ENCODE results near the gene RNASE7.
A peak's percentile ranks its signal among the peaks of the same experiment; 100 is the strongest.

RNASE7 gene

GRCh38 chr14:21054768-21055145 lies 12.6 kb downstream of the RNASE7 start:
- H3K9ac ChIP-seq (ENCODE audit: low read depth in 1 of 2, low read length in 2 of 2): peak overlapping the region in 1 of 2 donors; percentile 15
- H3K4me3 ChIP-seq (ENCODE audit: low read length in 2 of 2): no peak overlapping the region
- H3K4me1 ChIP-seq (ENCODE audit: control insufficient read depth in 2 of 2, insufficient read depth in 2 of 2, low read length in 2 of 2): peaks cover 20 to 30% of the 10 kb centered on the region in 2 donors
- no peaks in the 10 kb centered on the region for H3K9me3 ChIP-seq (ENCODE audit: control insufficient read depth in 2 of 2, low read length in 2 of 2)
- H3K27me3 ChIP-seq (ENCODE audit: control insufficient read depth in 2 of 2, insufficient read depth in 2 of 2, low read length in 2 of 2): no peaks in the 10 kb centered on the region
- no peaks in the 10 kb centered on the region for H3K36me3 ChIP-seq (ENCODE audit: control insufficient read depth in 2 of 2, insufficient read depth in 2 of 2, low read length in 2 of 2)
- peak overlapping the region; percentile 83 to 84 for H3K27ac ChIP-seq (ENCODE audit: low read depth in 2 of 2, low read length in 2 of 2)

- Histone ChIP-seq H3K4me1 (ENCODE audit: control insufficient read depth in 2 of 2, insufficient read depth in 2 of 2, low read length in 2 of 2) (peaks cover 20 to 30% of the 10 kb centered on the region in 2 donors), H3K36me3 (ENCODE audit: control insufficient read depth in 2 of 2, insufficient read depth in 2 of 2, low read length in 2 of 2) (no peaks in the 10 kb centered on the region), H3K9ac (ENCODE audit: low read depth in 1 of 2, low read length in 2 of 2) (no peak overlapping the region), H3K27me3 (ENCODE audit: control insufficient read depth in 2 of 2, insufficient read depth in 2 of 2, low read length in 2 of 2) (no peaks in the 10 kb centered on the region), H3K27ac (ENCODE audit: low read depth in 2 of 2, low read length in 2 of 2) (peak overlapping the region; percentile 84 to 88), H3K9me3 (ENCODE audit: control insufficient read depth in 2 of 2, low read length in 2 of 2) (no peaks in the 10 kb centered on the region), H3K4me3 (ENCODE audit: low read length in 2 of 2) (peak overlapping the region in 1 of 2 donors; percentile 26)
These were observed 13.4 kb downstream of the RNASE7 start for GRCh38 chr14:21055432-21056117.

DNA sequence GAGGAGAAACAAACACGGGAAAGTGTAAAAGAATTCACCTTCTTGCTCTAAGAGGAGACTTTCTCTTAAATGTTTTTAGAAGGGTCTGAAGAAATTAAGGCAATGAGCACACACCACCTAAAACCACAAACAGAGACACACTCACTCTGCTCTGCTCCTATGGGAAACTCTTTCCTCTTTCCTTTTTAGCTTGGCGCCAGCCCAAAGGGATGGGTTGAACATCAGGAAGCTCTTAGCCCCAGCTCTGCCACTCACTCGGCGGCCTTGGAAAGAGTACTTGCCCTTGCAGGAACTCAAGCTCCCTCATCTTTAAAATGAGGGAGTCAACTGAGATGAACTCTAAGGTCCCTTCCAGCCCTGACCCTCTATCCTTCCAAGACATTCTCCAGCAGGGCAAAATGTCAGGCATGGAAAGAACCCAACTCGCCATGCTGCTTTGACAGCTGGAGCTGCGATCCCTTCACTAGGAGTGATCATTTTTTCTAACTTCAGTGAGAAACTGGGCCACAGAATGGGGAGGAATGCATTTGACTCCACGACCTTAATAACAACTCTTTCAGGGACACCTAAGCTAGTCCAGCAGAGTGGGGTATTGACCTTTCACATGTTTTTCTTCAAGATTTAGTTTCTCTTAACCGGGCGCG lies 14.5 kb downstream of the RNASE7 start:
- peak overlapping the region; percentile 75 to 88 for H3K27ac ChIP-seq (ENCODE audit: low read depth in 2 of 2, low read length in 2 of 2)
- no peaks in the 10 kb centered on the region for H3K9me3 ChIP-seq (ENCODE audit: control insufficient read depth in 2 of 2, low read length in 2 of 2)
- H3K9ac ChIP-seq (ENCODE audit: low read depth in 1 of 2, low read length in 2 of 2): no peak overlapping the region
- H3K27me3 ChIP-seq (ENCODE audit: control insufficient read depth in 2 of 2, insufficient read depth in 2 of 2, low read length in 2 of 2): no peaks in the 10 kb centered on the region
- no peaks in the 10 kb centered on the region for H3K36me3 ChIP-seq (ENCODE audit: control insufficient read depth in 2 of 2, insufficient read depth in 2 of 2, low read length in 2 of 2)
- no peak overlapping the region for H3K4me3 ChIP-seq (ENCODE audit: low read length in 2 of 2)
- peaks cover 20 to 30% of the 10 kb centered on the region in 2 donors for H3K4me1 ChIP-seq (ENCODE audit: control insufficient read depth in 2 of 2, insufficient read depth in 2 of 2, low read length in 2 of 2)

- Histone ChIP-seq H3K27me3 (ENCODE audit: control insufficient read depth in 2 of 2, insufficient read depth in 2 of 2, low read length in 2 of 2) (no peaks in the 10 kb centered on the region), H3K36me3 (ENCODE audit: control insufficient read depth in 2 of 2, insufficient read depth in 2 of 2, low read length in 2 of 2) (no peaks in the 10 kb centered on the region), H3K9ac (ENCODE audit: low read depth in 1 of 2, low read length in 2 of 2) (no peak within 1 kb of the TSS), H3K9me3 (ENCODE audit: control insufficient read depth in 2 of 2, low read length in 2 of 2) (no peaks in the 10 kb centered on the region), H3K4me1 (ENCODE audit: control insufficient read depth in 2 of 2, insufficient read depth in 2 of 2, low read length in 2 of 2) (peaks cover 20 to 33% of the 10 kb centered on the region in 2 donors), H3K27ac (ENCODE audit: low read depth in 2 of 2, low read length in 2 of 2) (peak within 1 kb of the TSS; percentile 75 to 88), H3K4me3 (ENCODE audit: low read length in 2 of 2) (no peak within 1 kb of the TSS)
These were observed 15.9 kb downstream of the RNASE7 start, which contains the start of gene RNASE8 for GRCh38 chr14:21057803-21058675. RNASE8 (plus strand) TSS chr14:21057822; CDS start chr14:21057893, 71 bp downstream.

GRCh38 chr14:21058903-21059302 lies 16.7 kb downstream of the RNASE7 start:
- H3K27me3 ChIP-seq (ENCODE audit: control insufficient read depth in 2 of 2, insufficient read depth in 2 of 2, low read length in 2 of 2): no peaks in the 10 kb centered on the region
- H3K27ac ChIP-seq (ENCODE audit: low read depth in 2 of 2, low read length in 2 of 2): peak overlapping the region in 1 of 2 donors; percentile 5
- H3K36me3 ChIP-seq (ENCODE audit: control insufficient read depth in 2 of 2, insufficient read depth in 2 of 2, low read length in 2 of 2): no peaks in the 10 kb centered on the region
- no peak overlapping the region for H3K9ac ChIP-seq (ENCODE audit: low read depth in 1 of 2, low read length in 2 of 2)
- no peak overlapping the region for H3K4me3 ChIP-seq (ENCODE audit: low read length in 2 of 2)
- peaks cover 18 to 27% of the 10 kb centered on the region in 2 donors for H3K4me1 ChIP-seq (ENCODE audit: control insufficient read depth in 2 of 2, insufficient read depth in 2 of 2, low read length in 2 of 2)
- H3K9me3 ChIP-seq (ENCODE audit: control insufficient read depth in 2 of 2, low read length in 2 of 2): no peaks in the 10 kb centered on the region

DNA sequence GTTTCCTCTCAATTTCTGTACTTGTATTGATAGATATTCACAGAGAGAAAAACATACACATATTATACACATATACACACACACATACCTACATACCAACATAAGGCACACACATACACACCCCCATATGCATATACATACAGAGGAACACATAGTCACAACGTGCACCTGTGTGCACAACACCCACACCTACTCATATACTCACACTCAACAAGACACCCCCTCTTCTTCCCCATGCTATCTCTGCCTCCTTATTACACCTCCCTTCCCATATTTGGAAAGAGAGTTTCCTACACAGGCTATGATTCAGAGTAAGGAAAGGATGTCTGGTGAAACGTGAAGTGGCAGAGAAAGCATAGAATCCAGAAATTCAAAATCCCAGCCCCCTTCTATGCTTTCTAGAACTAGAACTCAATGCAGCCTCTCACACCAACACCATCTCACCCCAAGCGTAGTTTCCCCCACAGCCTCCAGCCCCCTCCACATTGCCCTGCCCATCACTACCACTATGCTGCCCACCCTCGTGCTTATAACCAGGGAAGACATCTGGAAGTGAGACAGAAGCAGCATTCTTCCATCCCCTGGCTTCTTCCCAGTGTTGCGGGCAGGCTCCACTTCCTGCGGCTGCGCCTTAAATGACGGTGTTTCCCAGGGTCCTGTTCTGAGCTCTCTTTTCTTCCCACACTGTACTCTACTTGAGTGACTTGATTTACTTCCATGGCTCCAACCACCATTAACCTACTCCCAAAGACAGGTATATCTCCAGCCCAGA lies 17.9 kb downstream of the RNASE7 start:
- Histone ChIP-seq H3K4me3 (ENCODE audit: low read length in 2 of 2) (peak overlapping the region; percentile 14 to 58), H3K27ac (ENCODE audit: low read depth in 2 of 2, low read length in 2 of 2) (peak overlapping the region; percentile 59 to 81), H3K9ac (ENCODE audit: low read depth in 1 of 2, low read length in 2 of 2) (peak overlapping the region; percentile 27 to 41), H3K4me1 (ENCODE audit: control insufficient read depth in 2 of 2, insufficient read depth in 2 of 2, low read length in 2 of 2) (peaks cover 16% of the 10 kb centered on the region in 2 donors), H3K27me3 (ENCODE audit: control insufficient read depth in 2 of 2, insufficient read depth in 2 of 2, low read length in 2 of 2) (no peaks in the 10 kb centered on the region), H3K36me3 (ENCODE audit: control insufficient read depth in 2 of 2, insufficient read depth in 2 of 2, low read length in 2 of 2) (no peaks in the 10 kb centered on the region), H3K9me3 (ENCODE audit: control insufficient read depth in 2 of 2, low read length in 2 of 2) (no peaks in the 10 kb centered on the region)

DNA sequence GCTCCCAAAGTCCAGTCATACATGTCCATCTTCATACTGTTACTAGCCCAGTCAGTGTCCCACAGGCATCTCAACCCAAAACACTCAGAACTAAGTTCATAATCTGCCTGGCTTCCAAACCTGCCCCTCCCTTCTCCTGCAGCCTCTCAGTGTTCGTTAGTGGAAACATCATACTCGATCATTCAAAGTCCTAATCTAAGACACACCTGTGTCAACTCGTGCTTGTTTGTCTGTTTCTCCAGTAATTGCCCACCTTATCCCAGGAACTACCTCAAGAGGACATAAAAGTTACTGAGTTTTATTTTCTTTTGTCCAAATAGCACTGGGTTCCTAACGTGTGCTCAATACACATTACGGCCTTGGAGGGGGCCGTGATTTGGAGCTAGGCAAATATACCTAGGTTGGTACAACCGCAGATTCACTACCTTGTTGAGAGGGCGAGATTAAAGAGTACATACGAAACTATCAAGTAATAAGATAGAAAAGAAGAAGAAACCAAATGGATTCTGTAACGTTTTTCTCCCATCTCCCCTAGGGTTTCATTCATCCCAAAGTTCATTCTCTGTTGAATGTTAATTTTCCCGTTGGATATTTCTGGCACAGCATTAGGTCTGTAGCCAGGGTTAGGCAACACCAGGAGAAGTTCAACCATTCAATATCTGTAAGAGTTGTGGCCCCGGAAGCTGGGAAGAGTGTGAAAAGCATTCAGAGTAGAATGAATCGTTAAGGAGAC lies 18.6 kb downstream of the RNASE7 start:
- H3K9me3 ChIP-seq (ENCODE audit: control insufficient read depth in 2 of 2, low read length in 2 of 2): no peaks in the 10 kb centered on the region
- no peaks in the 10 kb centered on the region for H3K36me3 ChIP-seq (ENCODE audit: control insufficient read depth in 2 of 2, insufficient read depth in 2 of 2, low read length in 2 of 2)
- H3K27me3 ChIP-seq (ENCODE audit: control insufficient read depth in 2 of 2, insufficient read depth in 2 of 2, low read length in 2 of 2): no peaks in the 10 kb centered on the region
- peak overlapping the region; percentile 59 to 81 for H3K27ac ChIP-seq (ENCODE audit: low read depth in 2 of 2, low read length in 2 of 2)
- H3K4me3 ChIP-seq (ENCODE audit: low read length in 2 of 2): peak overlapping the region in 1 of 2 donors; percentile 58
- peak overlapping the region in 1 of 2 donors; percentile 27 for H3K9ac ChIP-seq (ENCODE audit: low read depth in 1 of 2, low read length in 2 of 2)
- peaks cover 10 to 16% of the 10 kb centered on the region in 2 donors for H3K4me1 ChIP-seq (ENCODE audit: control insufficient read depth in 2 of 2, insufficient read depth in 2 of 2, low read length in 2 of 2)

- Histone ChIP-seq H3K4me3 (ENCODE audit: low read length in 2 of 2) (peak overlapping the region in 1 of 2 donors; percentile 32), H3K9ac (ENCODE audit: low read depth in 1 of 2, low read length in 2 of 2) (no peak overlapping the region), H3K4me1 (ENCODE audit: control insufficient read depth in 2 of 2, insufficient read depth in 2 of 2, low read length in 2 of 2) (peaks cover 7 to 13% of the 10 kb centered on the region in 2 donors), H3K27me3 (ENCODE audit: control insufficient read depth in 2 of 2, insufficient read depth in 2 of 2, low read length in 2 of 2) (no peaks in the 10 kb centered on the region), H3K9me3 (ENCODE audit: control insufficient read depth in 2 of 2, low read length in 2 of 2) (no peaks in the 10 kb centered on the region), H3K27ac (ENCODE audit: low read depth in 2 of 2, low read length in 2 of 2) (peak overlapping the region; percentile 59 to 81), H3K36me3 (ENCODE audit: control insufficient read depth in 2 of 2, insufficient read depth in 2 of 2, low read length in 2 of 2) (no peaks in the 10 kb centered on the region)
These were observed 19.1 kb downstream of the RNASE7 start for GRCh38 chr14:21061347-21061668.

DNA sequence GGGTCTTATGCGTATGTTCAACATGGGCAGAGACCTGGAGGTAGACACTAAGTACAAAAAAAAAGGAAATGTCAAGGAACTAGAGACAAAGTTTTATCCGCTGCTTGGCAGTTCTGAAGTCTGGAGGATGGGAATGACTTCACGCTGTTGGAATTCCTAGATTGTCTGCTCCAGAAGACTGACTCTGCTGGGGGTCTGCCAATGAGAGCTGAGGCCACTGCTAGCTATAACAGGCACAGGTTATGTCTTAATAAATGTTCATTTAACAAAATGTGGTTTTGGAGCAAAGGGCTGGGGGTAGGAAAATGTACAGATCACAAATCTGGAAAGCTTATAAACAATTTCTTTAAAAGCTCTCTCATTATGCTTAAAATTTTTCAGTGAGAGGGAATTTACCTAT lies 21.3 kb downstream of the RNASE7 start:
- Histone ChIP-seq H3K27ac (ENCODE audit: low read depth in 2 of 2, low read length in 2 of 2) (peak overlapping the region in 1 of 2 donors; percentile 48), H3K4me1 (ENCODE audit: control insufficient read depth in 2 of 2, insufficient read depth in 2 of 2, low read length in 2 of 2) (peaks cover 6 to 9% of the 10 kb centered on the region in 2 donors), H3K36me3 (ENCODE audit: control insufficient read depth in 2 of 2, insufficient read depth in 2 of 2, low read length in 2 of 2) (no peaks in the 10 kb centered on the region), H3K4me3 (ENCODE audit: low read length in 2 of 2) (no peak overlapping the region), H3K9me3 (ENCODE audit: control insufficient read depth in 2 of 2, low read length in 2 of 2) (no peaks in the 10 kb centered on the region), H3K27me3 (ENCODE audit: control insufficient read depth in 2 of 2, insufficient read depth in 2 of 2, low read length in 2 of 2) (no peaks in the 10 kb centered on the region), H3K9ac (ENCODE audit: low read depth in 1 of 2, low read length in 2 of 2) (no peak overlapping the region)

Measured in mucosa of rectum (tissue), 2 donors.